ENCODE measurements around the gene FBXO42.

DNA sequence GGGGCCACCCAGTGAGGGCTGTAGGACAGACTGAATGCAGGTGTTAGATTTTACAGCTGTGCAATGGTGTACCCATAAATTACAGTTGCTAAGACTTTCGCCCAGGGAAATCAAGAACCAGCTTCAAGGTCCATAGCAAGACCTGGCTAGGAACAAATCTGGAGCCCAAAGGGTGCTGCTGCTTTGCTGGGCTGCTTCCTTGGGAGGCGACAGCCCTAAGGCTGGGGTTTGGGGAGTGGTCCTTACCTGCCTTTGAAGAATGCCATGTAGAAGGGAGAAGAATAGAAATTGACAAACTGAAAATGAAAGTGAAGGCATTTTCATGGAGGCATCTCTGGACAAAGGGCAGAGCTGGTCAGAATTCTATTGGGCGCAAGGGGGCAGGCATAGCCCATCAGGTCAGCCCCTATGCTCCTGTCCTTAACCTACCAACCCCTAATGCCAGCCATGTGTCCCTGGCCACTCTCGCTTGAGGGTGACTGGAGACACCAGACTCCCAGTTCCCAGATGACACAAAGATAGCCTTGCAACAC is 132.2 kb downstream of the FBXO42 start:
- no peak for TF ChIP-seq POLR2A (IDR thresholded peaks at IDR 0.05; ENCODE audit: low read depth)
- TF ChIP-seq, protein P1, sequence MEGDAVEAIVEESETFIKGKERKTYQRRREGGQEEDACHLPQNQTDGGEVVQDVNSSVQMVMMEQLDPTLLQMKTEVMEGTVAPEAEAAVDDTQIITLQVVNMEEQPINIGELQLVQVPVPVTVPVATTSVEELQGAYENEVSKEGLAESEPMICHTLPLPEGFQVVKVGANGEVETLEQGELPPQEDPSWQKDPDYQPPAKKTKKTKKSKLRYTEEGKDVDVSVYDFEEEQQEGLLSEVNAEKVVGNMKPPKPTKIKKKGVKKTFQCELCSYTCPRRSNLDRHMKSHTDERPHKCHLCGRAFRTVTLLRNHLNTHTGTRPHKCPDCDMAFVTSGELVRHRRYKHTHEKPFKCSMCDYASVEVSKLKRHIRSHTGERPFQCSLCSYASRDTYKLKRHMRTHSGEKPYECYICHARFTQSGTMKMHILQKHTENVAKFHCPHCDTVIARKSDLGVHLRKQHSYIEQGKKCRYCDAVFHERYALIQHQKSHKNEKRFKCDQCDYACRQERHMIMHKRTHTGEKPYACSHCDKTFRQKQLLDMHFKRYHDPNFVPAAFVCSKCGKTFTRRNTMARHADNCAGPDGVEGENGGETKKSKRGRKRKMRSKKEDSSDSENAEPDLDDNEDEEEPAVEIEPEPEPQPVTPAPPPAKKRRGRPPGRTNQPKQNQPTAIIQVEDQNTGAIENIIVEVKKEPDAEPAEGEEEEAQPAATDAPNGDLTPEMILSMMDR (IDR thresholded peaks at IDR 0.05), result no peak

All from esophagus muscularis mucosa (tissue), 3 donors.